GM18951 (cell line): ENCODE measurements around the gene OR4C11.

Experiments
- POLR2A ChIP-seq: IDR thresholded peaks from 4 replicates; pipeline ENCODE4 v1.6.1; 2011; ENCODE audit warnings: mild to moderate bottlenecking; ENCODE audit not compliant: insufficient read length, insufficient read depth; ENCODE audit errors: extremely low read depth
- in situ Hi-C: fragments of 300-500 bp; cut with MboI; formaldehyde crosslinking; loops from one replicate; pipeline ENCODE4 v1.12.0; 2022; ENCODE audit warnings: low sequenced_read_pairs, mixed read lengths, inconsistent platforms; ENCODE audit not compliant: unreplicated experiment

The OR4C11 gene, protein sequence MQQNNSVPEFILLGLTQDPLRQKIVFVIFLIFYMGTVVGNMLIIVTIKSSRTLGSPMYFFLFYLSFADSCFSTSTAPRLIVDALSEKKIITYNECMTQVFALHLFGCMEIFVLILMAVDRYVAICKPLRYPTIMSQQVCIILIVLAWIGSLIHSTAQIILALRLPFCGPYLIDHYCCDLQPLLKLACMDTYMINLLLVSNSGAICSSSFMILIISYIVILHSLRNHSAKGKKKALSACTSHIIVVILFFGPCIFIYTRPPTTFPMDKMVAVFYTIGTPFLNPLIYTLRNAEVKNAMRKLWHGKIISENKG

DNA sequence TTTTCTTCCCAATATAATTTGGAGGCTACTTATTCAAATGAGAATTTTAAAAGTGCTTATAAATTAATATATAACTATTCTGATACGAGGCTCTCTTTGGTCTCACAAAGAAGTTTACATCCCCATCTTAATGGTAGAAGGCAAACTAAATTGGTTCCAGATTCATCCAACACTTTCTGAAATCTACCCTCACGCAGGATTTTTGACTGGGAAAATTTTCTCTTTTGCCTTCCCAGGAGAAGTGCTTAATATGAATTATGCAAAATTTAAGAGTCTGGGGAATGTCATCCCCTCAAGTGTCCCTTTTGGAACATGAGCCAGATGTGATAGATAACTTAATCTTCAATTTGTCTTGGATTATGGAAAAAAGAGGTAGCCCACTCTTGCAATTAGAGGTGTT, at the start of gene OR4C11:
Gene OR4C11 (minus strand): TSS at position 101 of the 400 bp plus-strand sequence. CDS start 3,272 bp downstream, outside the sequence.
- no peak for TF ChIP-seq POLR2A
- in situ Hi-C loops, result no loop called here

DNA sequence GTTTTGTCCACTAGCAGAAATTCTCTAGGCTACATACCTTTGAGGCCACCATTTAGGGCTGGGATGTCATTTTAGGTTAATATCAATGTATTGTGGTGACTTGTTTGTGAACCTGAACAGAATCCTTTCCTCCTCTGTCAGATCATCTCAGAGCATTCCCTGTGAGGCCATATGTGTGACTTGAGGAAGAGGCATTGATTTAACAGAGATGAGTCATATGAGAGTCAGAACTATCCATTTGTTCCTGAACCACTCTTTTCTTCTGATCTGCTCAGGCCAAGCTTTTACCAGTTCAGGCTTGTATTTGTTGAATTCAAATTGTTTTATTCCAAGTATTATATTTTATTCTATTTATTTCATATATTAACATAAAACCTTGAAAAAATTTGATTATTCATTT, 47.7 kb upstream of the OR4C11 start:
- in situ Hi-C loops, result no loop called here
- TF ChIP-seq POLR2A, result no peak

DNA sequence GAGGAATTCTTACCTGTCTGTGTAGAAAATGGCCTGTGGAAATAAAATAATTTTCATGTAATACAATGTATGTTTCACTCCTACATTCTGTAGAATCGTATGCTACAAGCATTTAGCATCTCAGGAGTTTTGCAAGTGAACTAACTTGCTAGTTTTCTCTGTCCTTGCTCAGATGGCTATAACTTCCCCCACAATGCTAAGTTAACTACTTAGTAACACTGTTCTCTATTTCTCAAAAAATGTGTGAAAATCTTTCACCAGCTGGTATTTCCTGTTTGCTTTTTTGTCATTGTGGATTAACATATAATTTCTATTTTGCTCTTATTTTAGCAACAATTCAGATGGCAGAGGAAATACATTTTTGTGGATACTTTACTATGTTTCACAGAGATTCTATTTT, 45.1 kb upstream of the OR4C11 start:
- no peak for TF ChIP-seq POLR2A
- in situ Hi-C loops, result no loop called here

- TF ChIP-seq POLR2A, result no peak
- in situ Hi-C loops, result no loop called here
Observed at GRCh38 chr11:55648027-55648426, 40.6 kb upstream of the OR4C11 start, which contains the start of gene OR4S2. OR4S2 (plus strand) TSS chr11:55648327; CDS start chr11:55650904, 2,577 bp downstream.

- in situ Hi-C loops, result no loop called here
- no peak for TF ChIP-seq POLR2A
Observed at GRCh38 chr11:55634813-55635212, 27.4 kb upstream of the OR4C11 start, which contains the start of gene OR4P4. OR4P4 (plus strand) TSS chr11:55635113.

DNA sequence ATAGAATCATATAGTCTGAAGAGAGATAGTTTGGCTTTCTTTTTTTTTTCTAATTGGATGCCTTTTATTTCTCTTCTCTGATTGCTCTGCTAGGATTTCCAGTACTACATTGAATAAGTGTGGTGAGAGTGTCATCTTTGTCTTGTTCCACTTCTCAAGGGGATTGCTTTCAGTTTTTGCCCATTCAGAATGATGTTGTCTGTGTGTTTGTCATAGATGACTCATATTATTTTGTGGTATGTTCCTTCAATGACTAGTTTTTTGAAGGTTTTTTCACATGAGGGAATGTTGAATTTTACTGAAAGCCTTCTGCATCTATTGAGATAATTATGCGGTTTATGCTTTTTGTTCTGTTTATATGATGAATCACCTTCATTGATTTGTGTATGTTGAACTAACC, 17.1 kb upstream of the OR4C11 start:
- in situ Hi-C loops, result no loop called here
- TF ChIP-seq POLR2A, result no peak

- TF ChIP-seq POLR2A, result no peak
- in situ Hi-C loops, result no loop called here
Observed at GRCh38 chr11:55572548-55572947, 34.9 kb downstream of the OR4C11 start.

DNA sequence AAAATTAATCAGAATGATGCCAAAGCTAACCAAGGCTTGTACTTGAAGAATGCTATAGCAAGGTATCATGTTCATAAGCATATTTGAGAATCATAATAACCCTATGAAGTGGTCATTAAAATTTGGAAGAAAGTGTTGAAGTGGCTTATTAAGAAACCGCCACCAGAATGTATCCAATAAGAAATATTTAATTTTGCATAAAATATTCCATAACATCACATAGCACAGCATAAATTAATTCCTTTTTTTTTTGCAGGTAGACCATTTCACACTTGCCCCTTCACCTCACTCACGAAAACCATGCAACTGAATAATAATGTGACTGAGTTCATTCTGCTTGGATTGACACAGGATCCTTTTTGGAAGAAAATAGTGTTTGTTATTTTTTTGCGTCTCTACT, 35.6 kb downstream of the OR4C11 start, which contains the start of gene OR4C16:
Gene OR4C16 (plus strand): TSS at position 301 of the 400 bp plus-strand sequence. CDS start 0 bp downstream, at position 301.
- in situ Hi-C loops, result no loop called here
- no peak for TF ChIP-seq POLR2A

GRCh38 chr11:55554169-55554568, 53.3 kb downstream of the OR4C11 start, which contains the start of gene OR4C15:
OR4C15 (plus strand) TSS chr11:55554469; CDS start chr11:55554469, 0 bp downstream.
- in situ Hi-C loops, result no loop called here
- TF ChIP-seq POLR2A, result no peak
